ENCODE results near the gene HNRNPR.

GRCh38 chr1:23367451-23367790 lies 23.3 kb upstream of the HNRNPR start:
- TF ChIP-seq, protein P1, sequence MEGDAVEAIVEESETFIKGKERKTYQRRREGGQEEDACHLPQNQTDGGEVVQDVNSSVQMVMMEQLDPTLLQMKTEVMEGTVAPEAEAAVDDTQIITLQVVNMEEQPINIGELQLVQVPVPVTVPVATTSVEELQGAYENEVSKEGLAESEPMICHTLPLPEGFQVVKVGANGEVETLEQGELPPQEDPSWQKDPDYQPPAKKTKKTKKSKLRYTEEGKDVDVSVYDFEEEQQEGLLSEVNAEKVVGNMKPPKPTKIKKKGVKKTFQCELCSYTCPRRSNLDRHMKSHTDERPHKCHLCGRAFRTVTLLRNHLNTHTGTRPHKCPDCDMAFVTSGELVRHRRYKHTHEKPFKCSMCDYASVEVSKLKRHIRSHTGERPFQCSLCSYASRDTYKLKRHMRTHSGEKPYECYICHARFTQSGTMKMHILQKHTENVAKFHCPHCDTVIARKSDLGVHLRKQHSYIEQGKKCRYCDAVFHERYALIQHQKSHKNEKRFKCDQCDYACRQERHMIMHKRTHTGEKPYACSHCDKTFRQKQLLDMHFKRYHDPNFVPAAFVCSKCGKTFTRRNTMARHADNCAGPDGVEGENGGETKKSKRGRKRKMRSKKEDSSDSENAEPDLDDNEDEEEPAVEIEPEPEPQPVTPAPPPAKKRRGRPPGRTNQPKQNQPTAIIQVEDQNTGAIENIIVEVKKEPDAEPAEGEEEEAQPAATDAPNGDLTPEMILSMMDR (IDR thresholded peaks at IDR 0.05) = no peak
- TF ChIP-seq POLR2A (IDR thresholded peaks at IDR 0.05; ENCODE audit: low read depth) = no peak
